ENCODE measurements around the gene MAN1C1. TPM values are rescaled to one million over a fixed set of nuclear protein-coding genes. Genes with fewer than 3 reads are reported as not detected.

MAN1C1 gene
- total RNA-seq, 6 experiments from 2014 or later, result 10.7 to 38.8 (median 21.0) TPM

DNA sequence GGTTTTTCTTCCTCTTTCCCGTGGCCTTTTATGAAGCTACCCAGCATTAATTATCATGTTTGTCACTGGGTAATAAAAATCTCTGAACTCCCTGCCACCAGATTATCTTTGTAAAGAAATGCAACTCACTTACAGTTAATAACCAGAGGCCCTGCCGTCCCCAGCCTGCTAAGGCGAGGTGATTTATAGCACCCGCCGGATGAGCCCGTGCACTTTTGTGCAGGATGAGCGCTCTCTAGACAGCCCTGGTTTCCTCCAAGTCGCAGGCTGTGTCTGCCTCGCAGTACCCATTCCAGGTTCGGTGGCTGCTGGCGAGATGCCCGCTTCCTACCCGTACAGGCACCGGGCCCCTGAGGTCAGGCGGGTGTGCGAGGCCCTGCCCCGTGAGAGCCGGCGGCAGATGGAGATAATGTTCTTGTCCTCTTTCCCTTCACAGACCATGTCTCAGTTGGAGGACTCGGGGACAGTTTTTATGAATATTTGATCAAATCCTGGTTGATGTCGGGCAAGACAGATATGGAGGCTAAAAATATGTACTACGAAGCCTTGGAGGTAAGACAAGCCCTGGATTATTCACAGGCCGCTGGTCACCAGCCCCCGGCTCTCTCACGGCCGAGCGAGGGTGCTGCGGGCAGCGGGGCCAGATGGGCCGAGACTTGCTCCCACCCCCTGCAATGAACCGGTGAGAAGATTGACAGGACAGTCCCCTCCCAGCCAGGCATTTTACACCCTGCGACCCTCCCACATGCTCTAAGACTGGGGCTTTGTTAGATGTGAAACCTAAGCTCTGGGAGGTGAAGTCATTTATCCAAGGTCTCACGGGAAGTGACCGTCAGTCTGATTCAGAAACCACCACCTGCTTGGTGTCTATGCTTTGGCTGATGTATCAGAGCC, 154.9 kb downstream of the MAN1C1 start:
- H3K4me1 ChIP-seq, result peaks cover 0 to 42% (median 19%) of the 10 kb centered on the region in 4 donors
- H3K9me3 ChIP-seq, result no peaks in the 10 kb centered on the region
- no peak overlapping the region for H3K4me3 ChIP-seq
- no peaks in the 10 kb centered on the region for H3K36me3 ChIP-seq
- TF ChIP-seq, protein P1, sequence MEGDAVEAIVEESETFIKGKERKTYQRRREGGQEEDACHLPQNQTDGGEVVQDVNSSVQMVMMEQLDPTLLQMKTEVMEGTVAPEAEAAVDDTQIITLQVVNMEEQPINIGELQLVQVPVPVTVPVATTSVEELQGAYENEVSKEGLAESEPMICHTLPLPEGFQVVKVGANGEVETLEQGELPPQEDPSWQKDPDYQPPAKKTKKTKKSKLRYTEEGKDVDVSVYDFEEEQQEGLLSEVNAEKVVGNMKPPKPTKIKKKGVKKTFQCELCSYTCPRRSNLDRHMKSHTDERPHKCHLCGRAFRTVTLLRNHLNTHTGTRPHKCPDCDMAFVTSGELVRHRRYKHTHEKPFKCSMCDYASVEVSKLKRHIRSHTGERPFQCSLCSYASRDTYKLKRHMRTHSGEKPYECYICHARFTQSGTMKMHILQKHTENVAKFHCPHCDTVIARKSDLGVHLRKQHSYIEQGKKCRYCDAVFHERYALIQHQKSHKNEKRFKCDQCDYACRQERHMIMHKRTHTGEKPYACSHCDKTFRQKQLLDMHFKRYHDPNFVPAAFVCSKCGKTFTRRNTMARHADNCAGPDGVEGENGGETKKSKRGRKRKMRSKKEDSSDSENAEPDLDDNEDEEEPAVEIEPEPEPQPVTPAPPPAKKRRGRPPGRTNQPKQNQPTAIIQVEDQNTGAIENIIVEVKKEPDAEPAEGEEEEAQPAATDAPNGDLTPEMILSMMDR (IDR thresholded peaks at IDR 0.05), result no peak
- TF ChIP-seq POLR2A (IDR thresholded peaks at IDR 0.05), result no peak
- 35% methylated on average over 16 of the region's 34 CpGs for WGBS (ENCODE audit: insufficient coverage, low coverage, low lambda C conversion rate, missing lambda C conversion rate)
- H3K27ac ChIP-seq, result no peak overlapping the region
- H3K27me3 ChIP-seq, result no peaks in the 10 kb centered on the region
- intact Hi-C loops (cut with DNase I), result no loop called here
- peak; percentile 29 to 49 (median 35) for ATAC-seq
- DNase-seq, result peak; percentile 74 to 81 (median 78)

DNA sequence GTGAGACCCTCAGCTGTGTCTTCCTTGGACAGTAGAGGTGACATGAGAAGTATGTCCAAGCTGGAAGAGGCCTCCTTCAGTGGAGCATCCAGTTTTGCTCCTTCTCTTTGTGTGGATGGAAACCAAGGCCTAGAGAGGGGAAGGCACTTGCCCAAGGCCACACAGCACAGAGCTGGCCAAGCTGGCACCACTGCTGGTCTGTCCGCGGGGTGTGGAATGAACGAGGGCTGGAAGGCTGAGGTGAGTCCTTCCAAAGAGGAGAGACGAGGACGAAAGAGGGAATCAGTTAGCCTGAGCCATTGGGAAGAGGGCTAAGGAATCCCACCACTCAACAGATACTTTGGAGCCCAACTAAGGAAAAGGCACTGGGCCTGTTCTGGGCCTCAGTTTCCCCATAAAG, 155.6 kb downstream of the MAN1C1 start:
- intact Hi-C loops (cut with DNase I), result no loop called here

DNA sequence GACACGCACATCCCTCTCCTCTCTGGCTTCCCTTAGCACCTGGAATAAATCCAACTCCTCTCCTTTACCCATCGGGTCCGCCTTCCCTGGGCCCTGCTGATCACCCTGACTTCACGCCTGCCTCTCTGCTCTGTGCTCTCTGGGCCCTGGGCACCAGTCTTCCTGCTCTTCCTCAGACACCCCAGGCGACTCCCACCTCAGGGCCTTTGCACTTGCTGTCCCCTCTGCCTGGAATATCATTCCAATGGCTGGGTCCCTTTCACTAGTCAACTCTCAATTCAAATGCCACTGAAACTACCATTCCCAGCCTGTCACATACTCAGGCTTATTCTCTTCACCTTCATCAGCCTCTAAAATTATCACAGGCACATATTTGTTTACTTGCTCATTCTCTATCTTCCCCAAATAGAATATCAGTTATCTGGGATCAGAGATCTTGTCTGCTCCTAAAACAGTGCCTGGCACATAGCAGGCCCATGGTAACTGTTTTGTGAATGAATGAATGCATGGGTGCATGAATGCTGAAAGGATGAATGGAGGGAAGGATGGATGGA, 156.2 kb downstream of the MAN1C1 start:
- H3K4me1 ChIP-seq, result peaks cover 0 to 37% (median 17%) of the 10 kb centered on the region in 4 donors
- no peak for DNase-seq
- ATAC-seq, result no peak
- no peaks in the 10 kb centered on the region for H3K36me3 ChIP-seq
- H3K4me3 ChIP-seq, result no peak overlapping the region
- intact Hi-C loops (cut with DNase I), result no loop called here
- no peak for TF ChIP-seq POLR2A (IDR thresholded peaks at IDR 0.05)
- TF ChIP-seq, protein P1 (IDR thresholded peaks at IDR 0.05), result no peak
- 100% methylated on average over 2 of the region's 5 CpGs for WGBS (ENCODE audit: insufficient coverage, low coverage, low lambda C conversion rate, missing lambda C conversion rate)
- no peaks in the 10 kb centered on the region for H3K27me3 ChIP-seq
- H3K27ac ChIP-seq, result peak overlapping the region in 2 of 3 donors; percentile 49 to 53
- H3K9me3 ChIP-seq, result no peaks in the 10 kb centered on the region

More for the DNA sequence above, 155.6 kb downstream of the MAN1C1 start:
- Histone ChIP-seq H3K27me3 (no peaks in the 10 kb centered on the region), H3K4me1 (peaks cover 0 to 37% (median 17%) of the 10 kb centered on the region in 4 donors), H3K9me3 (no peaks in the 10 kb centered on the region), H3K27ac (no peak overlapping the region), H3K36me3 (no peaks in the 10 kb centered on the region), H3K4me3 (no peak overlapping the region)
- WGBS (ENCODE audit: insufficient coverage, low coverage, low lambda C conversion rate, missing lambda C conversion rate), result 90% methylated on average over 4 of the region's 5 CpGs
- DNase-seq (no peak), ATAC-seq (no peak)
- TF ChIP-seq, protein P1 (IDR thresholded peaks at IDR 0.05), result no peak
- TF ChIP-seq POLR2A (IDR thresholded peaks at IDR 0.05), result no peak

GRCh38 chr1:25773441-25774125, 157.0 kb downstream of the MAN1C1 start:
- peak; percentile 92 to 94 (median 93) for ATAC-seq
- peaks cover 0 to 37% (median 17%) of the 10 kb centered on the region in 4 donors for H3K4me1 ChIP-seq

More at GRCh38 chr1:25773441-25774125, 157.0 kb downstream of the MAN1C1 start:
- H3K27ac ChIP-seq, result peak overlapping the region in 2 of 3 donors; percentile 49 to 53
- no peaks in the 10 kb centered on the region for H3K9me3 ChIP-seq
- intact Hi-C loops (cut with DNase I), result no loop called here
- no peak overlapping the region for H3K4me3 ChIP-seq
- TF ChIP-seq POLR2A (IDR thresholded peaks at IDR 0.05), result no peak
- TF ChIP-seq, protein P1 (IDR thresholded peaks at IDR 0.05), result no peak
- DNase-seq, result peak; percentile 68 to 87 (median 83)
- H3K36me3 ChIP-seq, result no peaks in the 10 kb centered on the region
- 16% methylated on average over 3 of the region's 4 CpGs for WGBS (ENCODE audit: insufficient coverage, low coverage, low lambda C conversion rate, missing lambda C conversion rate)
- H3K27me3 ChIP-seq, result no peaks in the 10 kb centered on the region
